ENCODE measurements around the gene WHRN.

Gene WHRN

GRCh38 chr9:114478871-114479270 lies 26.4 kb downstream of the WHRN start:
- no peak for DNase-seq
- intact Hi-C loops (cut with DNase I): no loop called here

- intact Hi-C loops (cut with DNase I): no loop called here
- DNase-seq: no peak
Observed at GRCh38 chr9:114478459-114478858, 26.8 kb downstream of the WHRN start.

DNA sequence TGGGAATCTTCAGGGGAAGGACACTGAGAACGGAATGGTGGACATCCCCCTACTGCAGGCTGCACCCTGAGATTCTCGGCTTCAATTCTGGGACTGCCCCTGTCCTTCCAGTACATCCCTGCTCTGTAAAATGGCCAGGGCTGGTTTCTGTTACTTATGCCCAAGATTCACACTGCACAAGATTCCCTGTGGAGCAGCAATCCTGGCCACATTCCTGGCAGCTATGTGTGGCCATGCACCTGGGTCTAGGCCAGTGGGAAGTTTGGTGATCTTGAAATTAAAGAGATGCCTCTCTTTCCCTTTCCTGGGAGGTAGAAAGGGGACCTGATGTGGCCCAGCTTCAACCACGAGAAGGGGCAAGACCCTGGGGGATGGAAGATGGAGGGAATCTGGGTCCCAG lies 27.6 kb downstream of the WHRN start:
- no peak for DNase-seq
- intact Hi-C loops (cut with DNase I): no loop called here

DNA sequence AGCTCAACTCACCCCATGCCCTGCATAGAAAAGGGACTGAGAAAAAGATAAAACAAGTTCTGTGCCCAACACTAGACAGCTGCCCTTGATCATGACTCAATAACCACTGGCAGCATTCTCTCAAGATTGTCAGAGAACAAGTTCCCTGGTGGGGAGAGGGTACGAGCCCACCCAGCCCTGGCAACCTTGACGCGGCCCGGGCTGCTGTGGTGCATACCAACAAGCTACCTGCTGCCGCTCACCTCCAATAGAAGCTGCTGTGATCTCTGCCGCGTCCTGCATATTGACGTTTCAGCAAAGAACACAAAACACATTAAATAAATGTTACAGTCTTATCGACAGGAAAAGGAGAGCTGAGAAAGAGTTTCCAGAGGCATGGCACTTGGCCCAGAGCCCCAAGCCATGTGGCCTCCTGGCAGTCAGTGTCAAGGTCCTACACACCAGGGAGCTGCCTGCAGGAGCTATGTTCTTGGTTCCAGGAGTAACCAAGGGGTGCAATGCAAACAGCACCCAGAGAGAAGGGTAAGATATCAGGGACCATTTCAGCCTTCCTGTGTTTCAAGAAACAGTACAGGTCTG lies 28.3 kb downstream of the WHRN start:
- no peak for DNase-seq
- intact Hi-C loops (cut with DNase I): no loop called here

DNA sequence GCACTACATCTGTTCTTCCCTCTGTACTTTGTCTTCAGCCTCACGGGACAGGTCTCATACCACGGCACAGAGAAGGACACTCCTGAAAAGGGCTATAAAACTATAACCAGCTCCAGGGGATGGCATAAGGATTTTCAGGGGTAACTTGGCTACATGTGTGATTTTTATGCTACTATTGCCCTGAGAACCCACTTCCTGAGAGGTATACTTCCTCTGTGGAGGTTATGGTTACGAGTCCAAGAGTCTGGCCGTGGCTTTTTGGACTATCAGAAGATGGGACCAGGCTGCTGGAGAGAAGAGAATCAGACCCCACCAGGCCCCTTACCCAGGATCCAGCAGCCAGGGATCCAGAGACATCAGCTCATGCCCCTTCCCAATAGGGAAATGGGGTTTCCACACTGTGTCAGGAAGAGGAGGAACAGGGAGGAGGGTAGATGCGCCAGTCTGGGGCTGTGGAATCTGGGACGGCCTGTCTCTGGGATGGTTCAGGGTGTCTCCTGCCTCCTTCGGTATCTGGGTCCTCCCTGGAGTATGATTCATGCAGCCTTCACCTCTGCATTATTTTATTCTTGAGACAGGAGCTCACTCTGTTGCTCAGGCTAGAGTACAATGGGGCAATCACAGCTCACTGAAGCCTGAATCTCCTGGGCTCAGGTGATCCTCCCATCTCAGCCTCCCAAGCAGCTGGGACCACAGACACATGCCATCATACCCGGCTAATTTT lies 29.7 kb downstream of the WHRN start:
- DNase-seq: peak in 1 of 42 donors; percentile 21

GRCh38 chr9:114474425-114474824 lies 30.8 kb downstream of the WHRN start:
- intact Hi-C loops (cut with DNase I): no loop called here
- peak in 1 of 42 donors; percentile 0 for DNase-seq

More for the DNA sequence above, 29.7 kb downstream of the WHRN start:
- intact Hi-C loops (cut with DNase I): no loop called here

DNA sequence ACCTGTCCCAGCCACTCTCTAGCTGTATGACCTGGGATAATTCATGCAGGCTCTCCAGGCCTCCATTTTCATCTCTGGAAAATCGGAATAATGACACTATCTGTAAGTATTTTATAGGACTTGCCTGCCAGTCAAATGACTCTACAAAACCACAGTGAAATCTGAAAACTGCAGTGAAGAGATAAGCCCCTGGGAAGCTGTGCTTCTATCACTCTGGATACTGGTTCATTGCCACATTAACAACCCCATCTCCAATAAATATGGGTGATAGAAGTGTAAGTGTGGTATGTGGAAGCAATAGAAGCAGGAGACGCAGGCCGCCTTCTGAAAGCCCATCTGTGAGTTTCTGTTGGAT lies 31.8 kb downstream of the WHRN start:
- no peak for DNase-seq
- intact Hi-C loops (cut with DNase I): no loop called here

DNA sequence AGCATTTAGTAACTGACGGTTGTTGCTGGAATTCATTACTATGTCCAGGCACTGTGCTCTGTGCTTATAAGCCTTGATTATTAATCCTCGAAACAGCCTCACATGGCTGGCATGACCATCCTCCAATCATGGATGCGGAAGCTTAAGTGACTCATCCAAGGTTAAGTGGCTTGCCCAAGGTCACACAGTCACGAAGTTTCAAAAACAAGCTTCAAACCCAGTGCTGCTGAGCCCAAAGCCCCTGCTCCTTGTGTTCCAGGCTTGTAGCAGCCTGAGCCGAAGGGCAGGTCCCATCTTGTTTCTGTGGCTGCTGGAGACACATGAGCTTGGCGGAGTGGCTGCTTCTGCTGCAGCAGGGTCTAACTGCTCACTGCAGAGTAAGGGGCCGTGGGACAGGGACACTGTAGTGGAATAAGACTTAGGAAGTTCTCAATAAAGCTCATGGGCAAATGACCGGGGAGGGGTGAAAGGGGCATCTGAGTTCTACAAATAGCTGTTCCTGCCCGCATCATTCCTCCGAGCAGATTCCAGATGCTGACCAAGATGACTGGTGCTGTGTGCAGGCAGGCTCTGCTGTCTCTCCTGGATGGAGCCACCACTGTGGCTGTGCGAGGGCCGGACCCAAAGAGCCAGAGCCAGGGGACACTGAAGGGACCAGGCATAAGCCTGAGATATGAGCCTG lies 32.4 kb downstream of the WHRN start:
- peak in 1 of 42 donors; percentile 22 for DNase-seq
- intact Hi-C loops (cut with DNase I): no loop called here

DNA sequence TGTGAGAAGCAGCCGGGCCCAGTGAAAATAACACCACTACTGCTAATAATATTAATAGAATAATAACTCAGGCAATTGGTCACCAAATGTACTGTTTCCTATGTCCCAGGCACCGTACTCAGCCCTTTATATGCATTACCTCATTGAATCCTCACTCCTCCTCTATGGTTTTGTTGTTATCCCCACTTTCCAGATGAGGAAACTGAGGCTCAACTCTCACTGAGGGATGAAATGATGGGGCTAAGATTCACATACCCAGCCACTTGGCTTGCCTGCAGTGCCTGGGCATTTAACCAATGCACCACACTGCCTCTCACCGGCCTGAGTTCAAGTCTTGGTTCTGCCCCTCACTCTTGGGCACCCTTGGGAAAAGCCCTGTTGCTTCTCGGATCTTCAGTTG lies 34.1 kb downstream of the WHRN start:
- intact Hi-C loops (cut with DNase I): no loop called here
- no peak for DNase-seq

- intact Hi-C loops (cut with DNase I): no loop called here
- peak in 1 of 42 donors; percentile 18 for DNase-seq
Observed at GRCh38 chr9:114470581-114470980, 34.7 kb downstream of the WHRN start.

DNA sequence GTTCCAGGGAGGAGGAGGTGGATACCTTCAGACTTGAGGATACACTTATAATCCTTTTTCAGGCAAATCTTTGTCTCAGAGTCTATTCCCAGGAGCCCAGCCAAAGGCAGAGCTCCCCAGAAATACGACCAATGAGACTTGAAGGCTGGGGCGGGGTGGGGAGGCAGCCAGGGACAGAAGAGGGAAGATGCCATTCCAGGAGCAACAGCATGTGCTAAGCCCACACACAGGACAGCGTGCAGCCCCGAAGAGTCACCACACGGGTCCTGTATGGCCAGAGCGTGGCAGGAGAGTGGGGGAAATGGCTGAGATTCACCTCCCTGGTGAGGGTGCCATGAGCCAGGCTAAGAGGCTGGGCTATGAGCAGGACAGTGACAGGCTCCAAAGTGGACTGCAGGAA lies 35.2 kb downstream of the WHRN start:
- peak in 1 of 42 donors; percentile 13 for DNase-seq
- intact Hi-C loops (cut with DNase I): no loop called here

DNA sequence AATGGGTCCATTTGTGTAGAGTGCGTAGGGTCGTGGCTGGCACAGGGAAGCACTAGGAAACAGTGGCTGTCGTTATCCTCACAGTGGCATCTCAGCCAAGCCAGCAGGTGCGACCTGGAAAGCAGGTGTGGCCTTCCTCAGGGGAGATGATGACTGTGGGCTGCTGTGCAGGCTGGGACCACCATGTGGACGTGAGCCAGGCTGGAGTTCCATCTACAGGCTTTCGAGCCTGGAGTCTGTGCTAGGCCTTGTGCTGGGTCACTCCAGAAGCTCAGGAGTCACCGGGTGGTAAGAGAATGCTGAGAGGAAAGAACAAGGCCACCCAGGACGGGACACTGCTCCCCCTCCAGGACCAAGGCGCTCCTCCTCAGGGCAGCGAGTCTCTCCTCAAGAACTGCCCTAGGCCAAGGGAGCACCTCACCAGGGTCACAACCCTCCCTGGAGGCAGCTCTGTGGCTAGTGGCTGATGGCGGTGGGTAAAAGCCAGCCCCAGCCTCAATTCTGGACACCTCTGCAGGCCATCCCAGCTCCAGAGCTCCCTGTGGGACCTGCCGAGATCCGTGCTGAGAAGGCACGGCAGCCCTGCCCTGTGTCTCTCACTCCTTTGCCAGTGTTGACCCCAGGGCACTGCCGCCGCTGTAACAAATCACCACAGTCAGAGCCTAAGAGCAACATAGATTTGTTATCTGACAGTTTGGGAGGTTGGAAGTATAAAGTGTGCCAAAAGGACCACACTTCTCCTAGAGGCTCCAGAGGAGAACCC lies 36.0 kb downstream of the WHRN start:
- peak in 1 of 42 donors; percentile 12 for DNase-seq
- intact Hi-C loops (cut with DNase I): no loop called here

DNA sequence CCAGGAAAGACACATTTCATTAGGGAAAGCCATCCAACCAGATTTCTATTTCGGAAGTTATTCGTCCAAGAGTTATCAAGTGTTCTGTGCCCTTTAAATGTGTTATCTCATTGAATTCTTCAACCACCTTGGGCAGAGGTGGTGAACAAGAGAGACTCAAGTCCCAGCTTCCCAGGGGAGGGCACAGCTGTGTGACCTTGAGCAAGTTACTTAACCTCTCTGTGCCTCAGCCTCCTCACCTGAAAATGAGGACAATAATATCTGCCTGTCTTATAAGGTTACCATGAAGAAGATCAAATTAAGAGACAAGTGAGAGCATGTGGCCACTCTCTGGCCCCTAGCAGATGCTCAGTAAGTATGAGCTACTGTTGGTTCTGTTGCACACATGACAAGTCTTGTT lies 37.4 kb downstream of the WHRN start:
- intact Hi-C loops (cut with DNase I): no loop called here
- peak in 1 of 42 donors; percentile 2 for DNase-seq

DNA sequence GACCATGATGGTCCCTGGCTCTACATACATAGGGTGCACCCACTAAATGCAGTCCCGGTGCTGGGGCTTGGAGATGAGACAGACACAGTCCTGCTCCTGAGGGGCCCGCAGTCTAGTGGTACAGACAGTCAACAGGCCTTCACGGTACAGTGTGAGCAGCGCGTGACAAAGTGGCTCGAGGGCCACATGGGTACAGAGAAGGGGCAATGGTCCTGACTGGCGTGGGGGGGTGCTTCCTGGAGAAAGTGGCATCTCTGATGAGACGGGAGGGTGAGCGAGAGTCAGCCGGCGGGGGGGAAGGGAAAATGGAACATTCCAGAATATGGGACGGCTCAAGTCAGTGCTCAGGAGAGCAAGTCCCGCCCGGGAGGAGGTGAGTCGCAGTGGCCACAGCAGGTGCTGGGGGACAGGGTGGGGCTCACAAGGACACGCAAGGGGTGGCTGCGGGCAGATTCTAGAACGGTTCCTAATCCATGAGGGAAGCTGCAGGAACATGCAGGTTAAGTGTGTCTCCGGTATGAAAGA lies 38.0 kb downstream of the WHRN start:
- DNase-seq: peak in 1 of 42 donors; percentile 23

DNA sequence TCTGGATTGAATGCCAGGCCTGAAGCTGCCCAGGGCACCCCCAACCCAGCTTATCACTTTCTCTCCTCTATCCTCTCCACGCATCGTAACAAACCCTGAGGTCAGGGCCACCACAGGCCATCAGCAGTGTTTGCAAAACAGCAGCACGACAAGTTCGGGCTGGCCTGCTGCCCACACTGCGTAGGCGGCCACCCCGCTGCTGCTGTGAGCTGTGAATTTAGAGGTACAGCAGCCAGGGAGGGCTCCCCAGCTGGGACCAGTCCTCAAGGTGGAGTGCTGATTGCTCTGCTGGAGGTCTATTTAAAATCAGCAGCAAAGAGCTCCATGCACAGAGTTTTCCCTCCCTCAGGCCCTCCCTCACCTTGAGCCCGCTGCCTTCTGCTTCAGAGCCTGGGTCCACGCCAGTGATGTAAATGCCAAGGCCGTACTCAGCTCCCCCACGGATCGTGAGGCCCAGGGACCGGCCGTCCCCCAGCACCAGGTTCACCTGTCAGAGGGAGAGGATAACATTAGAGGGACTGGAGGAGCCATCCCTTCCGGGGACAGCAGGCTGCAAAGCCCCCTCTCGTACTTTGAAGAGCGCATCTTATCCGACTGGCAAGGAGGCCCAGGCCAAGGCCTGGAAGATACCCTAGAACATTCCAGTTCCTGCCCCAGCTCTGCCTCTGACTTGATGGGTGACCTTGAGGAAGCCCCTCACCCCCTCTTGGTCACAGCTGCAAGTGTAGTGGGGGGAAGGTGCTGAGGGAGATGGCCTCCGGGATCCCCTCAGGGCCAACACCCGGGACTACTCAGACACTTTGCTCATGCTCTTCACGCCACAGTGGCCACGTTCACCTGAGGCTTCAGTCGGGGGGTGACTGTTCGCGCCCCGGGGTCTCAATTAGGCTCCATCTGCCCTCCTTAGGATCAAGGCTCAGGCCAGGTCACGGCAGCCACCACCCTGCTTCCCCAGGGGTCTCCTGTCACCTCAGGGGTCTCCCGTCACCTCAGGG lies 39.1 kb downstream of the WHRN start:
- intact Hi-C loops (cut with DNase I): no loop called here
- peak in 1 of 42 donors; percentile 20 for DNase-seq

More for the DNA sequence above, 38.0 kb downstream of the WHRN start:
- intact Hi-C loops (cut with DNase I): no loop called here

DNA sequence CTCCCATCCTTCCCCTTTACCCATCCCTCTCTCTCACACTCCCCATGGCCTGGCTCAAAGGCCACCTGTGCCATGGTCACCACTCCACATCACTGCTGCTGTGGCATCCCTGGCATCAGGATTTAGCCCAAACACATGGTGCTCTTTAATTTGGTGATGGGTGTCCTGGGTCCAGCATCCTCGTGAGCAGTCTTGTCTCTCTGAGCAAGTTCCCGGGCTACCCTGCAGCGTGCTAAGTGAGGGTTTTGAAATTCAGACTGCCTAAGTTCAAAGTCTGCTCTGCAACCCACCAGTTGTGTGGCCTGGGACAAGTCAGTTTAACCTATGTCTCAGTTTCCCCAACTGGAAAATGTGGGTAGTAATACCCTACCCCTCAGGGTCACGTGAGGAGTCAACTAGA lies 39.9 kb downstream of the WHRN start:
- no peak for DNase-seq
- intact Hi-C loops (cut with DNase I): no loop called here

- intact Hi-C loops (cut with DNase I): no loop called here
- DNase-seq: no peak
Observed at GRCh38 chr9:114464281-114465051, 40.8 kb downstream of the WHRN start.

GRCh38 chr9:114462791-114463190 lies 42.5 kb downstream of the WHRN start:
- no peak for DNase-seq
- intact Hi-C loops (cut with DNase I): no loop called here

All from head of caudate nucleus (tissue), 42 donors.